Naive thymus-derived CD8-positive, alpha-beta T cell (primary cell): ENCODE results near the gene TSPAN9. TPM values are rescaled to one million over a fixed set of nuclear protein-coding genes. Genes with fewer than 3 reads are reported as not detected.

Experiments used
- ATAC-seq, 2 donors: fragments of 150-1000 bp; cut with Tn5 transposase in 1 of 2; sonication (Bioruptor Pico), chemical (Tn5 transposase) in 1 of 2; 1 replicate in 1 of 2; 2 replicates in 1 of 2; pipeline ENCODE4 v1.10.0; 2021; ENCODE audit warnings: mild to moderate bottlenecking in 2 of 2, moderate library complexity in 2 of 2
- POLR2A ChIA-PET: fragments of 350-600 bp; sonication (Branson Sonifier 250); formaldehyde crosslinking; loops from one replicate; lab custom pipeline; 2021; ENCODE audit warnings: antibody characterized with exemption; lab: Charles Lee
- DNase-seq, 10 donors: peaks; one replicate each; pipeline versions ENCODE4 v3.0.0 to v3.0.0-alpha.2; 2020 to 2022
- H3K27ac Mint-ChIP-seq, 10 donors: one replicate each; pipeline ENCODE4 v1.8.0; 2020 to 2022; ENCODE audit warnings: mild to moderate bottlenecking in 10 of 10, mixed read lengths in 10 of 10, moderate library complexity in 4 of 10, inconsistent platforms in 1 of 10
- H3K27me3 Mint-ChIP-seq, 5 donors: one replicate each; pipeline ENCODE4 v1.8.0; 2021 to 2022; ENCODE audit warnings: mixed read lengths in 5 of 5
- H3K36me3 Mint-ChIP-seq, 3 donors: one replicate each; pipeline ENCODE4 v1.8.0; 2020 to 2022; ENCODE audit warnings: mixed read lengths in 3 of 3, mild to moderate bottlenecking in 2 of 3, inconsistent platforms in 1 of 3
- H3K4me1 Mint-ChIP-seq, 4 donors: one replicate each; pipeline ENCODE4 v1.8.0; 2021 to 2022; ENCODE audit warnings: mixed read lengths in 4 of 4
- H3K4me3 Mint-ChIP-seq, 10 donors: one replicate each; pipeline ENCODE4 v1.8.0; 2020 to 2022; ENCODE audit warnings: mild to moderate bottlenecking in 10 of 10, mixed read lengths in 10 of 10, moderate library complexity in 6 of 10, inconsistent platforms in 1 of 10
- H3K9me3 Mint-ChIP-seq, 9 donors: one replicate each; pipeline ENCODE4 v1.8.0; 2020 to 2022; ENCODE audit warnings: mixed read lengths in 9 of 9, mild to moderate bottlenecking in 3 of 9, inconsistent platforms in 1 of 9, moderate library complexity in 1 of 9
- polyA plus RNA-seq, 3 donors: library from polyadenylated mRNA; unstranded; fragments of 300-500 nt; fragmentation: Illumina TruSeq; gene quantifications; one replicate each; pipeline ENCODE4 v1.2.3, GENCODE V29; 2021
- total RNA-seq, 8 experiments: library from RNA in 2 of 8; stranded (reverse) in 2 of 8; gene quantifications; one replicate each; pipeline ENCODE4 v1.2.3 and lab custom pipeline; 2021 to 2026

The TSPAN9 gene
- total and polyA plus RNA-seq, 5 experiments from 2014 or later = 0.65 to 1.2 TPM; not detected in 3

GRCh38 chr12:3304436-3305165, 227.4 kb downstream of the TSPAN9 start:
- H3K27ac Mint-ChIP-seq = no peak overlapping the region
- H3K4me1 Mint-ChIP-seq = peaks cover 9 to 13% (median 10%) of the 10 kb centered on the region in 4 donors
- no peak for ATAC-seq
- H3K36me3 Mint-ChIP-seq = no peaks in the 10 kb centered on the region
- H3K4me3 Mint-ChIP-seq = no peak overlapping the region
- no peak for DNase-seq
- peaks cover 2 to 23% (median 11%) of the 10 kb centered on the region in 5 donors for H3K27me3 Mint-ChIP-seq
- no peaks in the 10 kb centered on the region for H3K9me3 Mint-ChIP-seq
- POLR2A ChIA-PET = no interaction called here

GRCh38 chr12:3305464-3305863, 228.3 kb downstream of the TSPAN9 start:
- DNase-seq = no peak
- Mint-ChIP-seq H3K4me3 (no peak overlapping the region), H3K27me3 (peaks cover 2 to 15% (median 7%) of the 10 kb centered on the region in 5 donors), H3K9me3 (no peaks in the 10 kb centered on the region), H3K36me3 (no peaks in the 10 kb centered on the region), H3K4me1 (peaks cover under 1 to 4% (median 2%) of the 10 kb centered on the region in 4 donors), H3K27ac (no peak overlapping the region)
- POLR2A ChIA-PET = no interaction called here
- no peak for ATAC-seq

- DNase-seq (no peak), ATAC-seq (no peak)
- Mint-ChIP-seq H3K27ac (no peak overlapping the region), H3K27me3 (peaks cover 2 to 12% (median 4%) of the 10 kb centered on the region in 5 donors), H3K9me3 (no peaks in the 10 kb centered on the region), H3K36me3 (no peaks in the 10 kb centered on the region), H3K4me3 (no peak overlapping the region), H3K4me1 (no peaks in the 10 kb centered on the region)
- POLR2A ChIA-PET = no interaction called here
Observed at GRCh38 chr12:3305904-3306619, 228.9 kb downstream of the TSPAN9 start.

- POLR2A ChIA-PET = interaction anchor here (0.6 kb wide), 1 partner anchor 1007 kb away, joined by 3 read pairs; no protein-coding TSS in a partner anchor
- no peak overlapping the region for H3K4me3 Mint-ChIP-seq
- H3K4me1 Mint-ChIP-seq = no peaks in the 10 kb centered on the region
- H3K27ac Mint-ChIP-seq = no peak overlapping the region
- no peak for ATAC-seq
- H3K9me3 Mint-ChIP-seq = no peaks in the 10 kb centered on the region
- no peaks in the 10 kb centered on the region for H3K36me3 Mint-ChIP-seq
- no peak for DNase-seq
- peaks cover 2 to 19% (median 4%) of the 10 kb centered on the region in 5 donors for H3K27me3 Mint-ChIP-seq
Observed at GRCh38 chr12:3307389-3307788, 230.2 kb downstream of the TSPAN9 start.

GRCh38 chr12:3308063-3308462, 230.9 kb downstream of the TSPAN9 start:
- POLR2A ChIA-PET = interaction anchor here (0.6 kb wide), 1 partner anchor 1006 kb away, joined by 3 read pairs; no protein-coding TSS in a partner anchor
- Mint-ChIP-seq H3K27ac (no peak overlapping the region), H3K36me3 (no peaks in the 10 kb centered on the region), H3K9me3 (no peaks in the 10 kb centered on the region), H3K27me3 (peaks cover 2 to 20% (median 4%) of the 10 kb centered on the region in 5 donors), H3K4me3 (no peak overlapping the region), H3K4me1 (no peaks in the 10 kb centered on the region)
- ATAC-seq = no peak
- no peak for DNase-seq

GRCh38 chr12:3308609-3309008, 231.4 kb downstream of the TSPAN9 start:
- POLR2A ChIA-PET = no interaction called here

GRCh38 chr12:3309805-3310204, 232.6 kb downstream of the TSPAN9 start:
- Mint-ChIP-seq H3K9me3 (no peaks in the 10 kb centered on the region), H3K36me3 (no peaks in the 10 kb centered on the region)
- POLR2A ChIA-PET = no interaction called here

More at GRCh38 chr12:3308609-3309008, 231.4 kb downstream of the TSPAN9 start:
- ATAC-seq = no peak
- H3K27me3 Mint-ChIP-seq = peaks cover 2 to 25% (median 8%) of the 10 kb centered on the region in 5 donors
- no peaks in the 10 kb centered on the region for H3K9me3 Mint-ChIP-seq
- H3K4me1 Mint-ChIP-seq = no peaks in the 10 kb centered on the region
- no peak overlapping the region for H3K4me3 Mint-ChIP-seq
- no peak overlapping the region for H3K27ac Mint-ChIP-seq
- H3K36me3 Mint-ChIP-seq = no peaks in the 10 kb centered on the region
- DNase-seq = no peak

GRCh38 chr12:3310271-3311026, 233.3 kb downstream of the TSPAN9 start:
- POLR2A ChIA-PET = no interaction called here
- DNase-seq = no peak
- ATAC-seq = no peak
- H3K27me3 Mint-ChIP-seq = peaks cover 2 to 44% (median 11%) of the 10 kb centered on the region in 5 donors
- H3K9me3 Mint-ChIP-seq = no peaks in the 10 kb centered on the region
- H3K4me1 Mint-ChIP-seq = no peaks in the 10 kb centered on the region
- no peak overlapping the region for H3K4me3 Mint-ChIP-seq
- H3K36me3 Mint-ChIP-seq = no peaks in the 10 kb centered on the region
- H3K27ac Mint-ChIP-seq = no peak overlapping the region

More at GRCh38 chr12:3309805-3310204, 232.6 kb downstream of the TSPAN9 start:
- H3K27me3 Mint-ChIP-seq = peaks cover 2 to 37% (median 11%) of the 10 kb centered on the region in 5 donors
- H3K27ac Mint-ChIP-seq = no peak overlapping the region
- no peak for ATAC-seq
- H3K4me3 Mint-ChIP-seq = no peak overlapping the region
- DNase-seq = no peak
- no peaks in the 10 kb centered on the region for H3K4me1 Mint-ChIP-seq

GRCh38 chr12:3311027-3311402, 233.8 kb downstream of the TSPAN9 start:
- Mint-ChIP-seq H3K4me1 (no peaks in the 10 kb centered on the region), H3K36me3 (no peaks in the 10 kb centered on the region)

GRCh38 chr12:3311491-3312103, 234.4 kb downstream of the TSPAN9 start:
- no peaks in the 10 kb centered on the region for H3K9me3 Mint-ChIP-seq
- no peaks in the 10 kb centered on the region for H3K36me3 Mint-ChIP-seq
- DNase-seq (no peak), ATAC-seq (no peak)
- H3K4me3 Mint-ChIP-seq = no peak overlapping the region
- POLR2A ChIA-PET = no interaction called here
- no peak overlapping the region for H3K27ac Mint-ChIP-seq
- no peaks in the 10 kb centered on the region for H3K4me1 Mint-ChIP-seq
- H3K27me3 Mint-ChIP-seq = peaks cover 2 to 48% (median 13%) of the 10 kb centered on the region in 5 donors

More at GRCh38 chr12:3311027-3311402, 233.8 kb downstream of the TSPAN9 start:
- H3K27me3 Mint-ChIP-seq = peaks cover 2 to 48% (median 11%) of the 10 kb centered on the region in 5 donors
- no peak overlapping the region for H3K27ac Mint-ChIP-seq
- no peak overlapping the region for H3K4me3 Mint-ChIP-seq
- no peaks in the 10 kb centered on the region for H3K9me3 Mint-ChIP-seq
- POLR2A ChIA-PET = no interaction called here
- DNase-seq (no peak), ATAC-seq (no peak)

GRCh38 chr12:3313066-3313465, 235.9 kb downstream of the TSPAN9 start:
- Mint-ChIP-seq H3K4me1 (no peaks in the 10 kb centered on the region), H3K9me3 (no peaks in the 10 kb centered on the region), H3K36me3 (no peaks in the 10 kb centered on the region), H3K4me3 (no peak overlapping the region), H3K27ac (no peak overlapping the region), H3K27me3 (peaks cover 0 to 43% (median 8%) of the 10 kb centered on the region in 5 donors)
- POLR2A ChIA-PET = no interaction called here
- no peak for ATAC-seq
- no peak for DNase-seq
